HG02840 (cell line): ENCODE results near the gene FAM3D.

Source experiments
- ATAC-seq: cut with Tn5 transposase; IDR thresholded peaks from one replicate; pipeline ENCODE4 v1.9.1; 2021; ENCODE audit warnings: mild to moderate bottlenecking, moderate library complexity, moderate number of reproducible peaks; ENCODE audit not compliant: unreplicated experiment, low FRiP score

FAM3D gene

GRCh38 chr3:58629629-58630028 lies 36.9 kb downstream of the FAM3D start:
- ATAC-seq: no peak

- ATAC-seq: no peak
Measured at GRCh38 chr3:58628823-58629562, 37.6 kb downstream of the FAM3D start.

- ATAC-seq: no peak
Measured at GRCh38 chr3:58627941-58628340, 38.6 kb downstream of the FAM3D start.

GRCh38 chr3:58627570-58627885 lies 39.0 kb downstream of the FAM3D start:
- ATAC-seq: no peak

- ATAC-seq: no peak
Measured at GRCh38 chr3:58626841-58627569, 39.6 kb downstream of the FAM3D start.

- ATAC-seq: no peak
Measured at GRCh38 chr3:58625196-58625824, 41.3 kb downstream of the FAM3D start.

- no peak for ATAC-seq
Measured at GRCh38 chr3:58624550-58624949, 42.0 kb downstream of the FAM3D start.

- ATAC-seq: no peak
Measured at GRCh38 chr3:58623961-58624360, 42.6 kb downstream of the FAM3D start.

GRCh38 chr3:58623478-58623877 lies 43.1 kb downstream of the FAM3D start:
- ATAC-seq: no peak

GRCh38 chr3:58622892-58623291 lies 43.7 kb downstream of the FAM3D start:
- no peak for ATAC-seq

- ATAC-seq: no peak
Measured at GRCh38 chr3:58622436-58622835, 44.1 kb downstream of the FAM3D start.

GRCh38 chr3:58621086-58621830 lies 45.3 kb downstream of the FAM3D start:
- no peak for ATAC-seq

GRCh38 chr3:58620421-58620820 lies 46.2 kb downstream of the FAM3D start:
- ATAC-seq: no peak

- no peak for ATAC-seq
Measured at GRCh38 chr3:58617338-58617761, 49.2 kb downstream of the FAM3D start.

GRCh38 chr3:58613236-58614132 lies 53.1 kb downstream of the FAM3D start:
- ATAC-seq: no peak

GRCh38 chr3:58612830-58613229 lies 53.7 kb downstream of the FAM3D start:
- ATAC-seq: no peak

GRCh38 chr3:58609990-58610389 lies 56.6 kb downstream of the FAM3D start:
- ATAC-seq: no peak

- ATAC-seq: no peak
Measured at GRCh38 chr3:58608648-58609047, 57.9 kb downstream of the FAM3D start.

- no peak for ATAC-seq
Measured at GRCh38 chr3:58607816-58608215, 58.8 kb downstream of the FAM3D start.

- no peak for ATAC-seq
Measured at GRCh38 chr3:58606693-58607092, 59.9 kb downstream of the FAM3D start.
